Measurements from ENCODE around the gene TGFBR3.

GRCh38 chr1:91829293-91830153 lies 56.4 kb downstream of the TGFBR3 start:
- TF ChIP-seq POLR2A (IDR thresholded peaks at IDR 0.05) (no peak), CTCF (IDR thresholded peaks at IDR 0.05) (no peak)
